Neutrophil (primary cell): ENCODE data around the gene FRMD5.

Experiments used
- H3K27ac ChIP-seq: fragments of 200-600 bp; sonication (generic); 2 replicates; pipeline ENCODE4 v1.5.1; 2016; ENCODE audit warnings: mild to moderate bottlenecking, moderate library complexity
- H3K27me3 ChIP-seq: fragments of 200-600 bp; sonication (generic); 2 replicates; pipeline ENCODE4 v1.6.0; 2016; ENCODE audit warnings: mild to moderate bottlenecking
- H3K36me3 ChIP-seq: fragments of 200-600 bp; sonication (generic); 2 replicates; pipeline ENCODE4 v1.5.1; 2017
- H3K4me1 ChIP-seq, 2 experiments: fragments of 200-600 bp in 1 of 2; sonication (generic) in 1 of 2; 1 replicate in 1 of 2; 2 replicates in 1 of 2; pipeline versions ENCODE4 v1.5.1 to v1.6.1; 2013 to 2016; ENCODE audit warnings: low read depth in 1 of 2, low read length in 1 of 2, mild to moderate bottlenecking in 1 of 2, moderate library complexity in 1 of 2; ENCODE audit not compliant: control insufficient read depth in 1 of 2, insufficient read depth in 1 of 2
- H3K4me3 ChIP-seq, 2 experiments: fragments of 200-600 bp in 1 of 2; sonication (generic) in 1 of 2; 1 replicate in 1 of 2; 2 replicates in 1 of 2; pipeline ENCODE4 v1.5.1; 2013 to 2016; ENCODE audit warnings: low read depth in 1 of 2, low read length in 1 of 2, mild to moderate bottlenecking in 1 of 2, moderate library complexity in 1 of 2
- H3K9me3 ChIP-seq: fragments of 200-600 bp; sonication (generic); 2 replicates; pipeline ENCODE4 v1.5.1; 2016
- TF ChIP-seq, protein P1 (sequence below): fragments of 200-600 bp; sonication (generic); IDR thresholded peaks from 2 replicates; pipeline ENCODE4 v1.5.1; 2016; ENCODE audit warnings: antibody characterized with exemption

The FRMD5 gene

GRCh38 chr15:44101944-44102343 lies 93.1 kb downstream of the FRMD5 start:
- no peaks in the 10 kb centered on the region for H3K36me3 ChIP-seq
- no peaks in the 10 kb centered on the region for H3K4me1 ChIP-seq
- H3K27ac ChIP-seq = no peak overlapping the region
- no peaks in the 10 kb centered on the region for H3K9me3 ChIP-seq
- no peak overlapping the region for H3K4me3 ChIP-seq
- TF ChIP-seq, protein P1, sequence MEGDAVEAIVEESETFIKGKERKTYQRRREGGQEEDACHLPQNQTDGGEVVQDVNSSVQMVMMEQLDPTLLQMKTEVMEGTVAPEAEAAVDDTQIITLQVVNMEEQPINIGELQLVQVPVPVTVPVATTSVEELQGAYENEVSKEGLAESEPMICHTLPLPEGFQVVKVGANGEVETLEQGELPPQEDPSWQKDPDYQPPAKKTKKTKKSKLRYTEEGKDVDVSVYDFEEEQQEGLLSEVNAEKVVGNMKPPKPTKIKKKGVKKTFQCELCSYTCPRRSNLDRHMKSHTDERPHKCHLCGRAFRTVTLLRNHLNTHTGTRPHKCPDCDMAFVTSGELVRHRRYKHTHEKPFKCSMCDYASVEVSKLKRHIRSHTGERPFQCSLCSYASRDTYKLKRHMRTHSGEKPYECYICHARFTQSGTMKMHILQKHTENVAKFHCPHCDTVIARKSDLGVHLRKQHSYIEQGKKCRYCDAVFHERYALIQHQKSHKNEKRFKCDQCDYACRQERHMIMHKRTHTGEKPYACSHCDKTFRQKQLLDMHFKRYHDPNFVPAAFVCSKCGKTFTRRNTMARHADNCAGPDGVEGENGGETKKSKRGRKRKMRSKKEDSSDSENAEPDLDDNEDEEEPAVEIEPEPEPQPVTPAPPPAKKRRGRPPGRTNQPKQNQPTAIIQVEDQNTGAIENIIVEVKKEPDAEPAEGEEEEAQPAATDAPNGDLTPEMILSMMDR = no peak
- peaks cover 8% of the 10 kb centered on the region for H3K27me3 ChIP-seq

DNA sequence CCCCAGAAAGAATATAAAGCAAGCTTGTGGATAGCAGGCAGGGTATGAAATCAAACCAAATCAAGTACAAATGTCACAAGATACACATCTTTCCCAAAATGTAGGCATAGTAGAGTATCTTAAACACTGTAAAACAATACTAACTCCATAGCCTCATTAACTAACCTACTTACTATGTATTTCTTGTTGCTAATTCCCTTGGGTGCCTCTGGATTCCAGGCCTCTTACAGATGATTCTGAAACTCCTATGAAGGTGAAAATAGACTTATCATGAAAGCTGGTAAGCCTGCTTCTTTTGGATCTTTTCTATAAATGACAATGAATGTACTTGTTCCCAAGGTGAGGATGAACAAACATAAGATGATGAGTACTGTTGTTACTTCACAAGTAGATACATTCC lies 93.8 kb downstream of the FRMD5 start:
- H3K27me3 ChIP-seq = peaks cover 8% of the 10 kb centered on the region
- H3K9me3 ChIP-seq = no peaks in the 10 kb centered on the region
- no peaks in the 10 kb centered on the region for H3K36me3 ChIP-seq
- no peak overlapping the region for H3K4me3 ChIP-seq
- no peak overlapping the region for H3K27ac ChIP-seq
- H3K4me1 ChIP-seq = no peaks in the 10 kb centered on the region
- TF ChIP-seq, protein P1 = no peak

DNA sequence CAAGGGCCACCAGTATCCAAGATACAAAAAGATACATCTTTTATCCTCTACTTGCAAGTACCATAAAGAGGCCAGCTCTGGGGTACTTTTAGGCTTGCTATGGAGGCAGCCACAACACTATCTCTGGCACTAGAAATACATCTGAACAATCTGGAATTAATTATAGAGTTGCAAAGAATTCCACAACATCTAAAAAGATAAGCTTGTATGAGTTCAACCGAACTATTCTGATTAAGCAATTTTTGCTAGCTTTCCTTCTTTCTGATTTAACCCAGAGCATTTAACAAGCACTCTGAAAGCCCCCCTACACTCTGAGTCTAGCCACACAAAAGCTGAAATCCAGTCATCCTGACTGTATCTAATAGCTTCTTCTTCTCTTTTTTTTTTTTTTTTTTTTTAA lies 95.4 kb downstream of the FRMD5 start:
- Histone ChIP-seq H3K9me3 (no peaks in the 10 kb centered on the region), H3K4me1 (no peaks in the 10 kb centered on the region), H3K36me3 (no peaks in the 10 kb centered on the region), H3K27me3 (peaks cover 8% of the 10 kb centered on the region), H3K4me3 (no peak overlapping the region), H3K27ac (no peak overlapping the region)
- TF ChIP-seq, protein P1 = no peak

DNA sequence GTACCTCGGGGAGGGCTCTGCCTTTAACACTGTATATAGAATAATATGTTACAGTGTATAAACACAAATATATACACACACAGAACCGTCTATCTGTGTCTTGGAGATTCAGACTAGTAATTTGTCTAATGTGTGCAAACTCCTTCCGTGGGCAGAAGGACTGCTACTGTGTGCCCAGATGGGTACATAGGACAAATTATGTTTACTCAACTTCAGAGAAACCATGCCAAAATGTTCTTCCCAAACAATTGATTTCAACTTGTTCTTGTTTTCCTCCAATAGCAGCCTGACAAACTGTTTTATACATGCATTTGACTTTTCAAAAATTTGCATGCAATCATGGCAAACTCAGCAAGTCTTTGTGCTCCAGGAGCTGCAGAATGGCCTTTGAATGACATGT lies 97.5 kb downstream of the FRMD5 start:
- Histone ChIP-seq H3K36me3 (no peaks in the 10 kb centered on the region), H3K4me3 (no peak overlapping the region), H3K4me1 (no peaks in the 10 kb centered on the region), H3K9me3 (no peaks in the 10 kb centered on the region), H3K27me3 (peaks cover 8% of the 10 kb centered on the region), H3K27ac (no peak overlapping the region)
- TF ChIP-seq, protein P1 = no peak

DNA sequence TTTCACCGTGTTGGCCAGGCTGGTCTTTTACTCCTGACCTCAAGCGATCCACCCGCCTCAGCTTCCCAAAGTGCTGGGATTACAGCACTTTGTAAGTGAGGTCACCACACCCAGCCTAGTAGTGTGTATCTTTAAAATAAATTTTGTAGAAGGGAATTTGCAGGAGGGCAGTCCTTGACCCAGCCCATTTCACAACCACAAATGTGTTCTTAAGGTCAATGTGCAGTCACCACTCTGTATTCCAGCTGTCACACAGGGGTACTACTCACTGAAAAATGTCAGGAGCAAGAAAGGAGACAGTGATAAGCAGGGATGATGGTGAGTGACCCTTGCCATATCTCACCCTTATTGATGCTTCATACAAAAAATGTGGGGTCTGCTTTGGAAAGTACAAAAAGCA lies 98.5 kb downstream of the FRMD5 start:
- Histone ChIP-seq H3K4me1 (no peaks in the 10 kb centered on the region), H3K4me3 (no peak overlapping the region), H3K36me3 (no peaks in the 10 kb centered on the region), H3K27me3 (peaks cover 6% of the 10 kb centered on the region), H3K9me3 (no peaks in the 10 kb centered on the region), H3K27ac (no peak overlapping the region)
- TF ChIP-seq, protein P1 = no peak

DNA sequence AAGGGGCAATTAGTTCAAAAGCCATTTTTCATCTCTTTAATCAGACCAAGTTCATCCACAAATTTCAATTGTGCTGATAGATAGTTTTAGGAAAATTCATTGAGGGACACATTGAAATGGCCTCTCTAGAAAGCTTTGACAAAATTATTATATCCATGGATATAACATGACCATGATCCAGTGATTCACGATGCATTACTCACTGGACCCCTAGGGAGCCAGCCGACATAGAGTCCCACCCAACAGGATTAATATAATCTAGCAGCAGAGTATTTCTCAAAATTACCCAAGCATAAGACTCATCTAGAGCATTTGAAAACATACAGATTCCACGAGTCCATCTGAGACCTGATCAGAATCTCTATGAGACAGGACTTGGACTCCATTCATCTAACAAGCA lies 100.3 kb downstream of the FRMD5 start:
- Histone ChIP-seq H3K9me3 (no peaks in the 10 kb centered on the region), H3K27me3 (peaks cover 6% of the 10 kb centered on the region), H3K36me3 (no peaks in the 10 kb centered on the region), H3K4me3 (no peak overlapping the region), H3K4me1 (no peaks in the 10 kb centered on the region), H3K27ac (no peak overlapping the region)
- TF ChIP-seq, protein P1 = no peak
